LNCAP (cell line): Measurements from ENCODE around the gene PRRX2.

Experiments used
- TF ChIP-seq, protein P1 (sequence below): fragments of 450-650 bp; IDR thresholded peaks from 2 replicates; pipeline ENCODE4 v1.5.1; 2017; ENCODE audit warnings: mild to moderate bottlenecking

Gene PRRX2

DNA sequence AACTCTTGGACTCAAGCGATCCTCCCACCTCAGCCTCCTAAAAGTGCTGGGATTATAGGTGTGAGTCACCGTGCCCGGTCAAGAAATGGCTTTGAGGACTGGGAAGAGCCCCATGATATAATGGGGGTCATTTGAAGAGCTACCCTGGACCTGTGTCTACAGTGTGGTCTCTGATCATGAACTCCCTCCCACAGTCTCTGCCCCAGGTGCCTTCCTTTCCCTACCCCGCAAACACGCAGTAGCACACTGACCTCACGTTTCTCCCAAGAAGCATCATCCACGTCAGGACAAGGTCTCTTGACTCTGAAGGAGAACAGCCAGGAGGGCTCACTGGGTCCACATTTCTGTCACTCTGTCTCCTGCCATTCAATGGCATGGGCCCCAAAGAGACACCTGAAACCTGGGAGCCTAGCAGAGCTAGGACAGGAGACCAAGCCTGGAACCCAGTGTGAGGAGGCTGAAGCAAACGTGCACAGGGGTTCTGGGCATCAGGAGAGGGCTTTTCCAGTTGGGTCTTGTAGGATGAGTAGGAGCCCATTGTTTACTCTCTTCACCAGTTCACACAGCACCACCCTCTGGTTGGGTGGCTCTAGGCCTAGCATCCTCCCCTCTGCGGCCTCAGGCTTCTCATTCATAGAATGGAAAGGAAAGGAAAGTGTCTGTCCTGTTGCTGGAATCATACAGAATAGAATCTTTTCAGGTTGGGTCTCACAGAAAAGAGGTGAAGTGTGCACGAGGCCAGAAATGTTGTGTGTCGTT, 23.0 kb downstream of the PRRX2 start:
- TF ChIP-seq, protein P1, sequence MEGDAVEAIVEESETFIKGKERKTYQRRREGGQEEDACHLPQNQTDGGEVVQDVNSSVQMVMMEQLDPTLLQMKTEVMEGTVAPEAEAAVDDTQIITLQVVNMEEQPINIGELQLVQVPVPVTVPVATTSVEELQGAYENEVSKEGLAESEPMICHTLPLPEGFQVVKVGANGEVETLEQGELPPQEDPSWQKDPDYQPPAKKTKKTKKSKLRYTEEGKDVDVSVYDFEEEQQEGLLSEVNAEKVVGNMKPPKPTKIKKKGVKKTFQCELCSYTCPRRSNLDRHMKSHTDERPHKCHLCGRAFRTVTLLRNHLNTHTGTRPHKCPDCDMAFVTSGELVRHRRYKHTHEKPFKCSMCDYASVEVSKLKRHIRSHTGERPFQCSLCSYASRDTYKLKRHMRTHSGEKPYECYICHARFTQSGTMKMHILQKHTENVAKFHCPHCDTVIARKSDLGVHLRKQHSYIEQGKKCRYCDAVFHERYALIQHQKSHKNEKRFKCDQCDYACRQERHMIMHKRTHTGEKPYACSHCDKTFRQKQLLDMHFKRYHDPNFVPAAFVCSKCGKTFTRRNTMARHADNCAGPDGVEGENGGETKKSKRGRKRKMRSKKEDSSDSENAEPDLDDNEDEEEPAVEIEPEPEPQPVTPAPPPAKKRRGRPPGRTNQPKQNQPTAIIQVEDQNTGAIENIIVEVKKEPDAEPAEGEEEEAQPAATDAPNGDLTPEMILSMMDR: no peak

DNA sequence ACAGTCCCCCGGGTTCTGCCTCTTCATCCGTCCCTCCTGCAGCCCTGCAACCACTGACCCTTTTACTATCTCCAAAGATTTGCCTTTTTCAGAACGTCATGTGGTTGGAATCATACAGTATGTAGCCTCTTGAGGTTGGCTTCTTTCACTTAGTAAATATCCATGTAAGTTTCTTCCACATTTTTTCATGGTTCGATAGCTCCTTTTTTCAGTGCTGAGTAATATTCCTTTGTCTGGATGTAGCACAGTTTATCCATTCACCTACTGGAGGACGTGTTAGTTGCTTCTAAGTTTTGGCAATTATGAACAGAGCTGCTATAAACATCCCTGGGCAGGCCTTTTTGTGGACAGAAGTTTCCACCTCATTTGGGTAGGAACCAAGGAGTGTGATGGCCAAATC, 27.1 kb downstream of the PRRX2 start:
- TF ChIP-seq, protein P1: no peak

DNA sequence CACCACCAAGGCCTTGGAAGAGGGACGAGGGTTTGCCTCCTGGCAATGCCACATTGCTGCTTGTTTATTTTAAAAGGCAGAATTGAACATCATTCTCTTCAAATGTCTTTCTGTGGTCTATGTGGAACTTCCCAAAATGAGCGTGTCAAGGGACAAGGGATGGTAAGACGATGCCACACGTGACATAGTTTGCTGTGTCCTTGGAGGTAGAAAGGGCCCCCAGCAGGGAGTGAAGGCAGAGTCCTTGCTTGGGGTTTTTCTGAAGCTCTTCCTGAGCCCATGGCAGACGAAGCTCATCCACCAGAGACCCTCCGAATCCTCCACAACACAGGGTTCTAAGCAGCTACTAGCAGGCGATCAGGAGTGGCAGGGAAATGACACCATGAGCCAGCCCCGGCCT, 28.3 kb downstream of the PRRX2 start:
- TF ChIP-seq, protein P1: no peak

DNA sequence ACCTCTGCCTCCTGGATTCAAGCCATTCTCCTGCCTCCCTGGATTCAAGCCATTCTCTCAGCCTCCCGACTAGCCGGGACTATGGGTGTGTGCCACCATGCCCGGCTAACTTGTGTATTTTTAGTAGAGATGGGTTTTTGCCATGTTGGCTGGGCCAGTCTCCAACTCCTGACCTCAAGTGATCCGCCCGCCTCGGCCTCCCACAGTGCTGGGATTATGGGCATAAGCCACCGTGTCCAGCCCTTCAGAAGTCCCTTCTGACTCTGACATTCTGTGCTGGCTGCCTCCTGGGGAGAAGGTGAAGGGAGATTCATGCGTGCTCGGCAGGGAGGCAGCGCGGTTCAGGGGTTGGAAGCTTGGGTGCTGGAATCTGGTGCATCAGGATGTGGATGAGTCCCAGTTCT, 28.8 kb downstream of the PRRX2 start:
- TF ChIP-seq, protein P1: no peak

DNA sequence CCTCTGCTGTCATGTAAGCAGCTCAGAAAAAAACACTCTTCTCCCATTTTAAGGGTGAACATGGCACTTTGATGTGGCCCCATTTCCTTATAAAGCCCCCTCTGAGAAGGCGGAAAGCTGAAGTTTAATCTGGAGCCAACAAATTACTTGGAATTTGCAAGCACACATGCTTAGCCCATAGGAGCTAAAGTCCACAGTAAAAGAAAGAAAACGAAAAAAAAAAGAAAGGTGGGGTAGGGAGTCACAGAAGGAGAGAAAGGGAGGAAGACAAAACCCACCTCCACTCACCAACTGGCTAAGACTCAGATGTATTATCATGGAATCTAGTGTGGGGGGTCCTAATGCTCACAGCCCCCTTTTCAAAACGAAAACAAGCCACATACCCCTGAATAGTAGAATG, 30.4 kb downstream of the PRRX2 start:
- TF ChIP-seq, protein P1: no peak

DNA sequence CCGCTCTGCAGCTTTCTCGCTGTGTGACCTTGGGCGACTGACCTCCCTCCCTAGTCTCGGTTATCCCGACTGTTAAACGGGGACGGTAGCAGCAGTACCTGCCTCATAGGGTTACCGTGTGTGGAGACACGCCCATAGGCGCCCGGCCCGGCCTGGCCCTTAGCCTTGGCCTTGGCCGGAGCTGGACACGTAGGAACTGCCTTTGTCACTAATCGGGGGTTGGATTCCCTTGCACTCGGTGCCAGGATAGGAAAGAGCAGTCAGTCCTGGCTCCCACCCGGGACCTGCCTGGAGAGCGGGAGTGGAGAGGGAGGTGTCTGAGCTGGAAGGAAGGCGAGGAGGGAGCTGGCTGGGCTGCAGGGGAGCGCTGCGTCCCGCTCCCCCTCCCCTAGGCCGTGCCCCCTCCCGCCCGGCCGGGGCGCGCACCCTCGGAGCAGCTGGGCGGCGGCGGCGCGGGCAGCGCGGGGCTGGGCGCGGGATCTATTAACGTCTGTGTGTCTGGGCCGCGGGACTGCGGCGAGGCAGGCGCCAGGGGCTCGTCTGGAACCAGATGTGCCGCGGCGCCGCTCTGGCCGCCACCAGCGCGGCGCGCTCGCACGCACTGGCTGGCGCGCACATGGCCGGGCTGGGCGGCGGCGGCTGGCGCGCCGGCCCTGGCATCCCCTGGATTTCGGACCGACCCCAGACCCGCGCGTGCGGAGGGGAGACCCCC, 31.7 kb downstream of the PRRX2 start:
- TF ChIP-seq, protein P1: no peak

DNA sequence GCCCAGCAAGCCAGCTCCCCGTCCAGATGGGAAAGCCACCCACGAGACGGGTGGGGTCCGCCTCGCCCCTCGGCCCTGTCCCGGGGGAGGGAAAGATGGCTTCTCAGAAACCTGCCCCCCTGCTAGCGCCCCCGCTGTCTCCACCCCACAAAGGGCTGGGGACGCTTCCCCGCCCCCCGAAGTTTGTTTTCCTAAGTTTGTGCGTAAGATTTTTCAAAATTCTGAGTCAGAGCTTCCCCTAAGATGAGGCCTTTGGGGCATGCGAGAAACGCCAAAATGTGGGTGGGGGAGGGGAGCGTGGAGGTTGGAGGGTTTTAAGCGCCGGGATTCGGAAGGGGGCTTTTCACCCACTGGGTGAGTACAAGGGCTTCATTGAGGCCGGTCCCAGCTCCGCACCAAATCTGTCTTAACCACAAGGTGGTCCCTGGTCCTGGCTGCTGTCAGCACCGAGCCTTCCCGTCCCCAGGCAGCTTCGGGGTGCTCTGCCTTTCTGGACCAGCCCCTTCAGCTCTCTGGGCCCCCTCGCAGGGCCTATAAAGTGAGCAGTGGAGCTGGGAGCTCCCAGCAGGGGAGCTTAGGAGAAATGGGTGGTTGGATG, 32.3 kb downstream of the PRRX2 start:
- TF ChIP-seq, protein P1: no peak
